Endothelial cell of umbilical vein (primary cell): ENCODE results near the gene ATP5PB. TPM values are rescaled to one million over a fixed set of nuclear protein-coding genes. Genes with fewer than 3 reads are reported as not detected.

Source experiments
- BruUV-seq: library from RNA; stranded (reverse); fragments of 400-500 nt; replicated peaks from 2 replicates; lab custom pipeline; 2021; lab: Mats Ljungman, UMichigan
- CTCF ChIA-PET: fragments of 300-600, 350-600 bp; sonication (Branson Sonifier 250); formaldehyde crosslinking; loops from one replicate; lab custom pipeline; 2021; ENCODE audit warnings: antibody characterized with exemption, inconsistent platforms; lab: Charles Lee
- POLR2A ChIA-PET: fragments of 300-600, 350-600 bp; sonication (Branson Sonifier 250); formaldehyde crosslinking; loops from one replicate; lab custom pipeline; 2021; ENCODE audit warnings: antibody characterized with exemption, inconsistent platforms; lab: Charles Lee
- DNase-seq: peaks from one replicate; pipeline ENCODE4 v3.0.0-alpha.2; 2011; ENCODE audit warnings: low read depth, low spot score
- FAIRE-seq: peaks from 2 replicates; lab custom pipeline; 2011; peaks lifted over from hg19 to GRCh38; lab: Jason Lieb, UNC
- H2AFZ ChIP-seq: 2 replicates; pipeline ENCODE4 v1.6.0; 2012; ENCODE audit warnings: low read depth, low read length, control low read depth, inconsistent platforms
- H3K27ac ChIP-seq: 2 replicates; pipeline ENCODE4 v1.5.1; 2011; ENCODE audit warnings: low read depth, mild to moderate bottlenecking, control low read depth, low read length, moderate library complexity; ENCODE audit not compliant: insufficient read depth
- H3K27me3 ChIP-seq, 2 experiments: 2 replicates each; pipeline versions ENCODE4 v1.6.0 to v1.6.1; 2011; ENCODE audit warnings: low read length in 2 of 2, mixed read lengths in 1 of 2; ENCODE audit not compliant: control insufficient read depth in 2 of 2, insufficient read depth in 2 of 2
- H3K36me3 ChIP-seq, 2 experiments: 2 replicates in 1 of 2; 3 replicates in 1 of 2; pipeline ENCODE4 v1.5.1; 2011; ENCODE audit warnings: low read length in 2 of 2, mild to moderate bottlenecking in 1 of 2, moderate library complexity in 1 of 2; ENCODE audit not compliant: control insufficient read depth in 2 of 2, insufficient read depth in 2 of 2; ENCODE audit errors: extremely low read depth in 1 of 2
- H3K4me1 ChIP-seq: 3 replicates; pipeline ENCODE4 v1.5.1; 2011; ENCODE audit warnings: mild to moderate bottlenecking, low read length; ENCODE audit not compliant: control insufficient read depth, insufficient read depth; ENCODE audit errors: extremely low read depth
- H3K4me2 ChIP-seq: 2 replicates; pipeline ENCODE4 v1.6.1; 2011; ENCODE audit warnings: low read length, control low read depth, mixed read lengths; ENCODE audit not compliant: insufficient read depth
- H3K4me3 ChIP-seq, 3 experiments: fragments of 200-600 bp in 1 of 3; sonication (generic), shearing (Covaris generic) in 1 of 3; replicated peaks in 1 of 3; 2 replicates each; pipeline ENCODE4 v1.5.1; 2011 to 2016; ENCODE audit warnings: control low read depth in 3 of 3, low read length in 3 of 3, mild to moderate bottlenecking in 2 of 3, inconsistent platforms in 1 of 3, low read depth in 1 of 3, moderate library complexity in 1 of 3; ENCODE audit not compliant: insufficient read depth in 1 of 3
- H3K79me2 ChIP-seq: 2 replicates; pipeline ENCODE4 v1.6.0; 2012; ENCODE audit warnings: low read length, inconsistent platforms; ENCODE audit not compliant: control insufficient read depth, insufficient read depth
- H3K9ac ChIP-seq: replicated peaks from 2 replicates; pipeline ENCODE3; 2011; ENCODE audit warnings: low read length, control low read depth; ENCODE audit not compliant: insufficient read depth; ENCODE audit errors: extremely low read depth
- H3K9me1 ChIP-seq: replicated peaks from 3 replicates; pipeline ENCODE4 v1.6.0; 2011; ENCODE audit warnings: mild to moderate bottlenecking, low read length; ENCODE audit not compliant: control insufficient read depth, insufficient read depth; ENCODE audit errors: extremely low read depth
- H3K9me3 ChIP-seq: replicated peaks from 2 replicates; pipeline ENCODE4 v1.5.1; 2012; ENCODE audit warnings: low read length, inconsistent platforms; ENCODE audit not compliant: control insufficient read depth, insufficient read depth
- H4K20me1 ChIP-seq: replicated peaks from 2 replicates; pipeline ENCODE3; 2011; ENCODE audit warnings: mild to moderate bottlenecking, low read length; ENCODE audit not compliant: control insufficient read depth, insufficient read depth; ENCODE audit errors: extremely low read depth
- EZH2 ChIP-seq: IDR thresholded peaks from 2 replicates; pipeline ENCODE4 v1.6.1; 2012; ENCODE audit warnings: borderline replicate concordance, low read depth, mild to moderate bottlenecking, moderate library complexity, low read length, inconsistent platforms; ENCODE audit not compliant: severe bottlenecking
- FOS ChIP-seq: IDR thresholded peaks from 2 replicates; pipeline ENCODE4 v1.6.1; 2011; ENCODE audit warnings: mild to moderate bottlenecking, low read length, moderate library complexity, borderline replicate concordance; ENCODE audit not compliant: insufficient read depth
- GATA2 ChIP-seq: IDR thresholded peaks from 2 replicates; pipeline ENCODE4 v1.7.0; 2011; ENCODE audit warnings: low read depth, mild to moderate bottlenecking, moderate library complexity, mixed read lengths, low read length; ENCODE audit not compliant: insufficient read length, insufficient read depth
- JUN ChIP-seq: IDR thresholded peaks from 2 replicates; pipeline ENCODE4 v1.6.1; 2011; ENCODE audit warnings: borderline replicate concordance, low read depth; ENCODE audit not compliant: insufficient read length, insufficient read depth
- MYC ChIP-seq: IDR thresholded peaks from one replicate; pipeline ENCODE4 v1.6.1; 2011; ENCODE audit warnings: mild to moderate bottlenecking, low read depth, low read length
- POLR2A ChIP-seq: IDR thresholded peaks from 2 replicates; pipeline ENCODE4 v1.6.1; 2012; ENCODE audit warnings: low read depth, mild to moderate bottlenecking, control low read depth, low read length
- POLR2AphosphoS5 ChIP-seq: IDR thresholded peaks from 2 replicates; pipeline ENCODE4 v1.6.1; 2012; ENCODE audit warnings: low read depth, mild to moderate bottlenecking, control low read depth, low read length, moderate library complexity; ENCODE audit not compliant: insufficient read depth
- dilution Hi-C: fragments of 300-500 bp; cut with MboI; formaldehyde crosslinking; loops from one replicate; pipeline ENCODE4 v1.15.0; 2019; ENCODE audit warnings: low sequenced_read_pairs; ENCODE audit not compliant: extremely low pct_ligation_motif_present
- intact Hi-C: fragments of 100-400 bp; cut with micrococcal nuclease; formaldehyde crosslinking; loops from one replicate; pipeline ENCODE4 v1.10.0; 2022
- polyA plus RNA-seq, 4 experiments: library from polyadenylated mRNA; depleted of rRNA in 3 of 4; stranded (reverse) in 3 of 4; unstranded in 1 of 4; fragments of >200 nt; gene quantifications; 2 replicates each; pipeline versions ENCODE4 v1.2.1 to v1.2.3, GENCODE V29; 2011 to 2012; ENCODE audit warnings: missing spikeins in 1 of 4
- total RNA-seq: library from RNA; stranded (reverse); gene quantifications from 2 replicates; pipeline ENCODE4 v1.2.3, GENCODE V29; 2021
- TF ChIP-seq, protein P1 (sequence below), 2 donors: IDR thresholded peaks; 1 replicate in 1 of 2; 2 replicates in 1 of 2; pipeline ENCODE4 v1.5.1; 2011; ENCODE audit warnings: low read length in 2 of 2, mild to moderate bottlenecking in 2 of 2, moderate library complexity in 2 of 2, control low read depth in 1 of 2, inconsistent platforms in 1 of 2, low read depth in 1 of 2; ENCODE audit not compliant: insufficient read depth in 1 of 2; ENCODE audit errors: extremely low read depth in 1 of 2
- TF ChIP-seq, protein P2 (sequence below): IDR thresholded peaks from 2 replicates; pipeline ENCODE4 v1.6.1; 2011; ENCODE audit not compliant: insufficient read depth, insufficient read length

Gene ATP5PB
- total and polyA plus RNA-seq, 2 donors (not counting 3 experiments of a cell fraction or from before 2014, with no cell fraction given): 231 to 244 TPM

- Histone ChIP-seq H4K20me1 (no peaks in the 10 kb centered on the region), H3K9me1 (no peaks in the 10 kb centered on the region), H2AFZ (no peak overlapping the region), H3K9ac (no peak overlapping the region), H3K4me3 (no peak overlapping the region), H3K9me3 (no peaks in the 10 kb centered on the region), H3K27ac (no peak overlapping the region), H3K79me2 (no peaks in the 10 kb centered on the region), H3K4me1 (no peaks in the 10 kb centered on the region), H3K27me3 (peaks cover 12 to 13% of the 10 kb centered on the region in 2 experiments), H3K36me3 (no peaks in the 10 kb centered on the region), H3K4me2 (no peak overlapping the region)
- CTCF ChIA-PET: no interaction called here
- DNase-seq (no peak), FAIRE-seq (no peak)
- dilution Hi-C loops (no loop called here), intact Hi-C loops (no loop called here)
- no TSS peak for BruUV-seq
- TF ChIP-seq, protein P1, sequence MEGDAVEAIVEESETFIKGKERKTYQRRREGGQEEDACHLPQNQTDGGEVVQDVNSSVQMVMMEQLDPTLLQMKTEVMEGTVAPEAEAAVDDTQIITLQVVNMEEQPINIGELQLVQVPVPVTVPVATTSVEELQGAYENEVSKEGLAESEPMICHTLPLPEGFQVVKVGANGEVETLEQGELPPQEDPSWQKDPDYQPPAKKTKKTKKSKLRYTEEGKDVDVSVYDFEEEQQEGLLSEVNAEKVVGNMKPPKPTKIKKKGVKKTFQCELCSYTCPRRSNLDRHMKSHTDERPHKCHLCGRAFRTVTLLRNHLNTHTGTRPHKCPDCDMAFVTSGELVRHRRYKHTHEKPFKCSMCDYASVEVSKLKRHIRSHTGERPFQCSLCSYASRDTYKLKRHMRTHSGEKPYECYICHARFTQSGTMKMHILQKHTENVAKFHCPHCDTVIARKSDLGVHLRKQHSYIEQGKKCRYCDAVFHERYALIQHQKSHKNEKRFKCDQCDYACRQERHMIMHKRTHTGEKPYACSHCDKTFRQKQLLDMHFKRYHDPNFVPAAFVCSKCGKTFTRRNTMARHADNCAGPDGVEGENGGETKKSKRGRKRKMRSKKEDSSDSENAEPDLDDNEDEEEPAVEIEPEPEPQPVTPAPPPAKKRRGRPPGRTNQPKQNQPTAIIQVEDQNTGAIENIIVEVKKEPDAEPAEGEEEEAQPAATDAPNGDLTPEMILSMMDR (IDR thresholded peaks at IDR 0.05; ENCODE audit: extremely low read depth in 1 of 2, insufficient read depth in 1 of 2, low read depth in 1 of 2, low read length in 2 of 2): no peak
- TF ChIP-seq POLR2AphosphoS5: no peak
- TF ChIP-seq JUN: no peak
- TF ChIP-seq, protein P2, sequence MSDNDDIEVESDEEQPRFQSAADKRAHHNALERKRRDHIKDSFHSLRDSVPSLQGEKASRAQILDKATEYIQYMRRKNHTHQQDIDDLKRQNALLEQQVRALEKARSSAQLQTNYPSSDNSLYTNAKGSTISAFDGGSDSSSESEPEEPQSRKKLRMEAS: no peak
- TF ChIP-seq MYC: no peak
- no peak for TF ChIP-seq GATA2
- no peak for TF ChIP-seq EZH2
- no peak for TF ChIP-seq FOS
- no peak for TF ChIP-seq POLR2A
- POLR2A ChIA-PET: no interaction called here
Measured at GRCh38 chr1:111488669-111489068, 39.4 kb downstream of the ATP5PB start.
